Neuronal stem cell (in vitro differentiated cells): ENCODE results near the gene TRIP13.

Experiments used
- DNase-seq: peaks from one replicate; pipeline ENCODE4 v3.0.0-alpha.2; 2013; ENCODE audit warnings: low spot score
- H2AFZ ChIP-seq: one replicate; pipeline ENCODE4 v1.6.1; 2013; ENCODE audit warnings: mild to moderate bottlenecking, low read length, inconsistent platforms
- H2AK5ac ChIP-seq: 2 replicates; pipeline ENCODE4 v1.6.1; 2013; ENCODE audit warnings: low read depth, mild to moderate bottlenecking, inconsistent platforms, low read length, moderate library complexity, mixed read lengths
- H2BK120ac ChIP-seq: 2 replicates; pipeline ENCODE4 v1.6.1; 2013; ENCODE audit warnings: low read depth, mild to moderate bottlenecking, inconsistent platforms, low read length, moderate library complexity, mixed read lengths
- H2BK12ac ChIP-seq: one replicate; pipeline ENCODE4 v1.6.1; 2013; ENCODE audit warnings: low read length, inconsistent platforms
- H2BK15ac ChIP-seq: 2 replicates; pipeline ENCODE4 v1.6.1; 2013; ENCODE audit warnings: mild to moderate bottlenecking, low read length, inconsistent platforms, mixed read lengths
- H2BK5ac ChIP-seq: one replicate; pipeline ENCODE4 v1.6.1; 2013; ENCODE audit warnings: inconsistent platforms, mild to moderate bottlenecking, low read length, moderate library complexity
- H3K14ac ChIP-seq: one replicate; pipeline ENCODE4 v1.6.1; 2013; ENCODE audit warnings: low read length, inconsistent platforms
- H3K18ac ChIP-seq: 2 replicates; pipeline ENCODE4 v1.6.1; 2013; ENCODE audit warnings: low read length, inconsistent platforms
- H3K23ac ChIP-seq: 2 replicates; pipeline ENCODE4 v1.6.1; 2013; ENCODE audit warnings: low read depth, mild to moderate bottlenecking, mixed read lengths, low read length, inconsistent platforms; ENCODE audit not compliant: poor library complexity
- H3K27ac ChIP-seq: replicated peaks from 3 replicates; pipeline ENCODE4 v1.5.1; 2013; ENCODE audit warnings: low read length, inconsistent platforms
- H3K27me3 ChIP-seq, 3 experiments: 2 replicates each; pipeline ENCODE4 v1.6.1; 2013; ENCODE audit warnings: low read length in 3 of 3, mild to moderate bottlenecking in 2 of 3, inconsistent platforms in 1 of 3, low read depth in 1 of 3, mixed read lengths in 1 of 3, moderate library complexity in 1 of 3; ENCODE audit not compliant: control insufficient read depth in 3 of 3, insufficient read depth in 3 of 3
- H3K36me3 ChIP-seq, 2 donors: replicated peaks in 1 of 2; 2 replicates each; pipeline ENCODE4 v1.6.1; 2013; ENCODE audit warnings: low read length in 2 of 2; ENCODE audit not compliant: control insufficient read depth in 2 of 2, insufficient read depth in 2 of 2
- H3K4ac ChIP-seq: 2 replicates; pipeline ENCODE4 v1.6.1; 2013; ENCODE audit warnings: inconsistent platforms, mild to moderate bottlenecking, low read length, moderate library complexity
- H3K4me1 ChIP-seq, 2 donors: 1 replicate in 1 of 2; 2 replicates in 1 of 2; pipeline ENCODE4 v1.6.1; 2013; ENCODE audit warnings: low read length in 2 of 2, low read depth in 1 of 2; ENCODE audit not compliant: control insufficient read depth in 2 of 2, insufficient read depth in 1 of 2
- H3K4me2 ChIP-seq: one replicate; pipeline ENCODE4 v1.6.1; 2013; ENCODE audit warnings: mild to moderate bottlenecking, low read length, inconsistent platforms; ENCODE audit not compliant: insufficient read depth, poor library complexity, severe bottlenecking
- H3K4me3 ChIP-seq, 2 donors: 2 replicates each; pipeline ENCODE4 v1.5.1; 2013; ENCODE audit warnings: low read length in 2 of 2, mild to moderate bottlenecking in 2 of 2, inconsistent platforms in 1 of 2, moderate library complexity in 1 of 2
- H3K79me1 ChIP-seq: one replicate; pipeline ENCODE4 v1.6.1; 2013; ENCODE audit warnings: low read depth, mild to moderate bottlenecking, inconsistent platforms, low read length, moderate library complexity
- H3K9ac ChIP-seq: one replicate; pipeline ENCODE4 v1.6.1; 2013; ENCODE audit warnings: mild to moderate bottlenecking, low read depth, low read length, inconsistent platforms; ENCODE audit not compliant: poor library complexity
- H3K9me3 ChIP-seq, 2 donors: replicated peaks in 1 of 2; 2 replicates each; pipeline versions ENCODE3 to v1.6.1; 2013; ENCODE audit warnings: low read length in 2 of 2, mild to moderate bottlenecking in 2 of 2, inconsistent platforms in 1 of 2, low read depth in 1 of 2, mixed read lengths in 1 of 2, moderate library complexity in 1 of 2; ENCODE audit not compliant: control insufficient read depth in 2 of 2, insufficient read depth in 1 of 2
- H4K8ac ChIP-seq: one replicate; pipeline ENCODE4 v1.6.1; 2013; ENCODE audit warnings: low read depth, mild to moderate bottlenecking, inconsistent platforms, low read length, moderate library complexity
- H4K91ac ChIP-seq: one replicate; pipeline ENCODE4 v1.6.1; 2013; ENCODE audit warnings: low read length, low read depth, mild to moderate bottlenecking, inconsistent platforms; ENCODE audit not compliant: poor library complexity
- WGBS, 2 donors: extraction: QIAGEN DNeasy Blood & Tissue Kit; methylation state at CpG; one replicate each; pipeline ENCODE4 v1.1.7; 2013; ENCODE audit warnings: missing lambda C conversion rate in 2 of 2, mixed read lengths in 1 of 2; ENCODE audit not compliant: insufficient read length in 2 of 2, insufficient replicate concordance in 1 of 2; ENCODE audit errors: extremely low coverage in 2 of 2; 5-methylcytosine and 5-hydroxymethylcytosine counted together

Gene TRIP13

GRCh38 chr5:855771-856530 is 36.7 kb upstream of the TRIP13 start:
- Histone ChIP-seq H3K27ac (no peak overlapping the region), H3K14ac (peak overlapping the region; percentile 56), H3K79me1 (peaks cover 5% of the 10 kb centered on the region), H2AFZ (no peak overlapping the region), H4K8ac (no peak overlapping the region), H2AK5ac (no peak overlapping the region), H3K27me3 (peaks cover 0 to 2% (median 0%) of the 10 kb centered on the region in 3 experiments), H3K9me3 (peaks cover 0 to 8% of the 10 kb centered on the region in 2 donors), H3K9ac (peak overlapping the region; percentile 51), H3K18ac (no peak overlapping the region), H3K36me3 (peaks cover 3 to 4% of the 10 kb centered on the region in 2 donors), H3K4me1 (peaks cover 1 to 11% of the 10 kb centered on the region in 2 donors), H3K4ac (no peak overlapping the region), H4K91ac (peak overlapping the region; percentile 38), H2BK120ac (no peak overlapping the region), H3K23ac (peak overlapping the region; percentile 62), H2BK5ac (no peak overlapping the region), H3K4me2 (no peak overlapping the region), H2BK12ac (no peak overlapping the region), H2BK15ac (no peak overlapping the region), H3K4me3 (peak overlapping the region in 1 of 2 donors; percentile 68)
- WGBS, 2 donors = 100% methylated on average over 5 of the region's 21 CpGs; no CpG with 5 or more reads in 1 of the 2 donors
- no peak for DNase-seq

GRCh38 chr5:856531-857425 is 35.9 kb upstream of the TRIP13 start:
- WGBS, 2 donors = 100% methylated on average over 5 of the region's 16 CpGs; no CpG with 5 or more reads in 1 of the 2 donors

GRCh38 chr5:858726-859125 is 34.0 kb upstream of the TRIP13 start:
- Histone ChIP-seq H3K4me1 (peaks cover 0 to 9% of the 10 kb centered on the region in 2 donors), H4K91ac (no peak overlapping the region), H2AK5ac (no peak overlapping the region), H2BK5ac (no peak overlapping the region), H2BK15ac (no peak overlapping the region), H3K4me3 (no peak overlapping the region), H3K27ac (no peak overlapping the region), H2AFZ (no peak overlapping the region), H3K4ac (no peak overlapping the region), H3K36me3 (peaks cover 15 to 28% of the 10 kb centered on the region in 2 donors), H3K27me3 (peaks cover 0 to 2% (median 0%) of the 10 kb centered on the region in 3 experiments), H3K18ac (no peak overlapping the region), H3K9me3 (peaks cover 0 to 8% of the 10 kb centered on the region in 2 donors), H3K14ac (no peak overlapping the region), H2BK120ac (no peak overlapping the region), H3K79me1 (peaks cover 11% of the 10 kb centered on the region), H3K9ac (no peak overlapping the region), H4K8ac (no peak overlapping the region), H3K23ac (peak overlapping the region; percentile 10), H3K4me2 (no peak overlapping the region), H2BK12ac (no peak overlapping the region)
- WGBS, 2 donors = no CpG with 5 or more reads among the region's 11 CpGs
- no peak for DNase-seq

More at GRCh38 chr5:856531-857425, 35.9 kb upstream of the TRIP13 start:
- H2AK5ac ChIP-seq = no peak overlapping the region
- peak overlapping the region; percentile 62 for H3K23ac ChIP-seq
- peaks cover 0 to 2% (median 0%) of the 10 kb centered on the region in 3 experiments for H3K27me3 ChIP-seq
- no peak overlapping the region for H4K8ac ChIP-seq
- no peak overlapping the region for H3K18ac ChIP-seq
- no peak overlapping the region for H2BK5ac ChIP-seq
- H2BK120ac ChIP-seq = no peak overlapping the region
- H3K4ac ChIP-seq = no peak overlapping the region
- H3K14ac ChIP-seq = peak overlapping the region; percentile 56
- H3K4me3 ChIP-seq = peak overlapping the region in 1 of 2 donors; percentile 68
- peaks cover 11% of the 10 kb centered on the region for H3K79me1 ChIP-seq
- H2AFZ ChIP-seq = no peak overlapping the region
- H2BK15ac ChIP-seq = no peak overlapping the region
- H3K4me2 ChIP-seq = no peak overlapping the region
- H3K4me1 ChIP-seq = peaks cover 0 to 9% of the 10 kb centered on the region in 2 donors
- peaks cover 0 to 8% of the 10 kb centered on the region in 2 donors for H3K9me3 ChIP-seq
- no peak overlapping the region for H2BK12ac ChIP-seq
- H3K36me3 ChIP-seq = peaks cover 3 to 8% of the 10 kb centered on the region in 2 donors
- peak overlapping the region; percentile 38 for H4K91ac ChIP-seq
- no peak overlapping the region for H3K27ac ChIP-seq
- no peak for DNase-seq
- H3K9ac ChIP-seq = peak overlapping the region; percentile 51
